ENCODE data around the gene PKD1L1. TPM values are rescaled to one million over a fixed set of nuclear protein-coding genes. Genes with fewer than 3 reads are reported as not detected.
A peak's percentile ranks its signal among the peaks of the same experiment; 100 is the strongest.
"Not testable (repeated sequence)": the region's sequence is repeated elsewhere in the genome, so short reads cannot be mapped to it uniquely, and the experiment has no call there.

PKD1L1 gene
- total RNA-seq, 1 donor = under 0.01 TPM

DNA sequence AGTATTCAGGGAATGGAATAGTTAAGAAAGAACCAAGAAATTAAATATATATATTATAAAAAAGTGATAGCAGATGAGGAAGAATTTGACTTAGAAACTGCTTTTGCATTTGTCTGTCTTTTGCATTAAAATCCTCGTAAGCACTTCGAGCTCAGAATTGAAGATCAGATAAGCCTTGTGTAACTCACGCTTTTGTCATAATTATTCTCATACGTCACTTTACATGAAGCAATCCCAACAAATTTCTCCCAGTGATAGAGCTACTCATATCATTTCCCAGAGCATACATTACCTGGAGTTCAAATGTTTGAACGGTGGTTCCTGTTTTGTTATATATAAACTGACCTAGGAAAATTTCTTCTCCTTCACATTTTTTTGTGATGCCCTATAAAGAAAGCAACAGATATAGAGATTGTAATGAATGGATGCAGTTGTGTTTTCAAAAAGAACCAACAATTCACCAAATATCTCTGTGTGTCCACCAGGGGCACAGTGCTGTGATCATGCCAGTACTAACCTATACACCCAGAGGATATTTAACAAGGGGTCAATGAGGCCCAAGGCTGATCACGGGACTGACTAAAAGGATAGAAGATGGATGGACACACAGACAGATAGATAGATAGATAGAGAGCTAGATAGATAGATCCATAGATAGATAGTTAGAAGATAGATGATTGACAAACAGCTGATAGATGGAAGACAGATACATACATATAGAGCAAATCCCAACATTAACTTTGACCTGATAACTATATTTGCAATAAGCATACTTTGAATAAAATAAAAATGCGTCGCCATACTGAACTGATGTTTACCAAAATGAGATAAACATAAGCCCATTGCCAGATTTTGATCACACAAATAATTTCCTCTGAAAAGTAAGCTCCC is 40.5 kb upstream of the PKD1L1 start:
- no peak overlapping the region for H3K4me3 ChIP-seq (ENCODE audit: low read depth, low read length)
- no peak for DNase-seq (ENCODE audit: low read depth)
- TF ChIP-seq, protein P1, sequence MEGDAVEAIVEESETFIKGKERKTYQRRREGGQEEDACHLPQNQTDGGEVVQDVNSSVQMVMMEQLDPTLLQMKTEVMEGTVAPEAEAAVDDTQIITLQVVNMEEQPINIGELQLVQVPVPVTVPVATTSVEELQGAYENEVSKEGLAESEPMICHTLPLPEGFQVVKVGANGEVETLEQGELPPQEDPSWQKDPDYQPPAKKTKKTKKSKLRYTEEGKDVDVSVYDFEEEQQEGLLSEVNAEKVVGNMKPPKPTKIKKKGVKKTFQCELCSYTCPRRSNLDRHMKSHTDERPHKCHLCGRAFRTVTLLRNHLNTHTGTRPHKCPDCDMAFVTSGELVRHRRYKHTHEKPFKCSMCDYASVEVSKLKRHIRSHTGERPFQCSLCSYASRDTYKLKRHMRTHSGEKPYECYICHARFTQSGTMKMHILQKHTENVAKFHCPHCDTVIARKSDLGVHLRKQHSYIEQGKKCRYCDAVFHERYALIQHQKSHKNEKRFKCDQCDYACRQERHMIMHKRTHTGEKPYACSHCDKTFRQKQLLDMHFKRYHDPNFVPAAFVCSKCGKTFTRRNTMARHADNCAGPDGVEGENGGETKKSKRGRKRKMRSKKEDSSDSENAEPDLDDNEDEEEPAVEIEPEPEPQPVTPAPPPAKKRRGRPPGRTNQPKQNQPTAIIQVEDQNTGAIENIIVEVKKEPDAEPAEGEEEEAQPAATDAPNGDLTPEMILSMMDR (IDR thresholded peaks at IDR 0.05; ENCODE audit: insufficient read depth, low read length) = peak; percentile 55

DNA sequence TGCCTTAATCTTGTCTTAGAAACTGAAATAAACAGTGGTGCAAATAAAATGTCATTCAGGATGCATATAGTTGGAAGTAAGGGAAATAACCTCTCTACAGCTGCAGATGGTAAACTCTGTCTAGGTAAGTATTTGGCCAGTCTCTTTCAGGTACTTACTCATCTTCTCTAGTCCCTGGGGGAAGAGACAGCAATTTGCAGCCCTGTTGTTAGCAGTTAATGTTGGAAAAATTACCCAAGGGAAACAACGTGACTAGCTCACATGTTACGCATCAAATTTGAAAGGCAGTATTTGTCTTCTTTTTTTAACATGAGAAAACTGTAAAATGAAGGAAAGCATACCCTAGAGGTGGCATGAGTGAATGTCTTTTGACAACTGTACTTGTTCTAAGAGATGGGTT is 34.3 kb upstream of the PKD1L1 start:
- DNase-seq (ENCODE audit: low read depth) = no peak
- H3K4me3 ChIP-seq (ENCODE audit: low read depth, low read length) = no peak overlapping the region
- TF ChIP-seq, protein P1 (IDR thresholded peaks at IDR 0.05; ENCODE audit: insufficient read depth, low read length) = no peak

DNA sequence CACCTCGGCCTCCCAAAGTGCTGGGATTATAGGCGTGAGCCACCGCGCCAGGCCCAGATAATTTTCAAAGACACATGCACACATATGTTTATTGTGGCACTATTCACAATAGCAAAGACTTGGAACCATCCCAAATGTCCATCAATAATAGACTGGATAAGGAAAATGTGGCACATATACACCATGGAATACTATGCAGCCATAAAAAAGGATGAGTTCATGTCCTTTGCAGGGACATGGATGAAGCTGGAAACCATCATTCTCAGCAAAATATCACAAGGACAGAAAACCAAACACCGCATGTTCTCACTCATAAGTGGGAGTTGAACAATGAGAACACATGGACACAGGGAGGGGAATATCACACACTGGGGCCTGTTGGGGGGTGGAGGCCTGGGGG is 32.4 kb upstream of the PKD1L1 start:
- not testable (repeated sequence) for H3K4me3 ChIP-seq (ENCODE audit: low read depth, low read length)

DNA sequence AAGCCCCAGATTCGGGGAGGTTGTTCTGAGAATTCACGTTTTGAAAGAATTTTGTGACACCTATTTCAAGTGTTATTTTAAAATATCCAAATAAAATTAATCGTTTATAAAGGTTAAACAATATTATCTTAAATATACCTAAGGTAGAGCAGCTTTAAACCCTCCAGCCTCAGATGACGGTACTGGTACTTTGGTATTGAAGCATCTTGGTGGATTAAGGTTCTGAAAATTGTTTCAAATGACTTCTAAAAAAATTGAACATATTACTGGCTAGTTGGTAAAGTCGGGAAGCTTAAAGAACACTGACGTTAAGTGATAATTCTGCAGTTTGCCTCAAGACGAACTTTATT is 31.5 kb upstream of the PKD1L1 start:
- H3K4me3 ChIP-seq (ENCODE audit: low read depth, low read length) = peak overlapping the region; percentile 95
- TF ChIP-seq, protein P1 (IDR thresholded peaks at IDR 0.05; ENCODE audit: insufficient read depth, low read length) = no peak
- DNase-seq (ENCODE audit: low read depth) = no peak

More for the DNA sequence above, 32.4 kb upstream of the PKD1L1 start:
- DNase-seq (ENCODE audit: low read depth) = not testable (repeated sequence)

DNA sequence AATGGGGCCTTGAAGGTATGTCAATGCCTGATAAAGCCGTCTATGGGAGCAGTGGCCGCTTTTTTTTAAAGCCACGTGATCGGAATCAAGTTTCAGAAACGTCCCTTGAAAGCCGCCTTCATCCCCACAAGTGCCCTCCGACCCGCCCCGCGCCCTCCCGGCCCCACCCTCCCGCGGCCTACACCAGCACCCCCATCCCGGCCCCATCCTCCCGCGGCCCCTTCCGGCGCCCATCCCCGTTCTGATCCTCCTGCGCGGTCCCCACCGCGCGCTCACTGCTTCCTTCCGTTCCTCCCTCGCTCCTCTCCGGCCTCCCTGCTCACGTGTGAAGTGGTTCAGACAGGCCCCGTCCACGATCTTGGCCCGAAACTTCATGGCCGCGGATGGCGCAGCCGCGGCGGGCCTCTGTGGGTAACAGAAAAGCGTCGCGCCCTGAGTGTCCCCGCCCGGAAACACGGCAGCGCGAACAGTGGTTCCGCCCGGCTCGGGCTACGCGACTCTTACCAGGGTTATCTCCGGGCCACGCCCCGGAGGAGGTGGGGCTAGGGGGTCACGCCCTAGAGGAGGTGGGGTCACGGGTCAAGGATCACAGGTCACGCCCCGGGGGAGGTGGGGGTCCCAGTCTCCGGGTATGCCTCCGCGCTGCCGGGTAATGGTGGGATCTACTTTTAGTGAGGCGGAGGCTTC is 31.0 kb upstream of the PKD1L1 start, which contains the start of gene HUS1:
Gene HUS1, minus strand, starts transcription at position 471 of the 687 bp plus-strand sequence. Its CDS starts 96 bp downstream, at position 375.
- H3K4me3 ChIP-seq (ENCODE audit: low read depth, low read length) = peak within 1 kb of the TSS; percentile 95
- peak; percentile 86 for DNase-seq (ENCODE audit: low read depth)
- TF ChIP-seq, protein P1 (IDR thresholded peaks at IDR 0.05; ENCODE audit: insufficient read depth, low read length) = no peak

DNA sequence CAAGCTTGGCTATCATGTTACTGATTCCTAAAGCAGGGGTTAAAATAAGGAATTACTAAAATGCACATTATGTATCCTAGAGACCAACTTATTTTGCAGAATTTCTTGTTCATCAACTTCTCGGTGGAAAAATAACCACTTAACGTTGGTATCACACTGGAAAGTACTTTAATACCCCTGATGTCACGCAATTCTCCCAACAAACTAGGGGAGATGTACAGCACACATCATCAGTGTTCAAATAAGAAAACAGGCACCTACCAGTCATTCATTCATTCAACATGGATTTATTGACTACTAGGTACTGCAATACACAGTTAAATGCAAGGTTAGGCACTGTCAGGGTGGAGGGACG is 30.5 kb upstream of the PKD1L1 start:
- TF ChIP-seq, protein P1 (IDR thresholded peaks at IDR 0.05; ENCODE audit: insufficient read depth, low read length) = no peak
- DNase-seq (ENCODE audit: low read depth) = no peak
- peak overlapping the region; percentile 95 for H3K4me3 ChIP-seq (ENCODE audit: low read depth, low read length)

DNA sequence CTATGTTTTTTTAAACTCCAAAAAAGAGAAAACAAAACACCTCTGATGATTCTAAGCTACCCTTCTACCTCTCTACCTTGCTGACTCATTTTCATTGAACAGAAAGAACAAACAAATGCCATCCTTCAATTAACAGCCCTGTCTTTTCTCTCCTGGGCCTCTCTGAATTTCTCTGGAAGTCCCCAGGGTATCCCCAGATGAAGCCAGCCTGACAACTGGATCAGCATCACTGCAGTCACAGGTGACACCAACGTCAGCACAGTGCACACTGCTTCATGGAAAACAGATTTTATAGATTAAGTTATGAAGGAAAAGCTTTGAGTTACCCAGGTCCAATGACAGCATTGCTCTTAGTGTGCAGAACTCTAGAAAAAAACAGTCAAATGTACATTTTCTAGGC is 25.5 kb upstream of the PKD1L1 start:
- no peak overlapping the region for H3K4me3 ChIP-seq (ENCODE audit: low read depth, low read length)
- no peak for DNase-seq (ENCODE audit: low read depth)
- TF ChIP-seq, protein P1 (IDR thresholded peaks at IDR 0.05; ENCODE audit: insufficient read depth, low read length) = no peak

Data from fibroblast of the aortic adventitia (primary cell).